GM12878 (cell line): ENCODE data around the gene ITGBL1. TPM values are rescaled to one million over a fixed set of nuclear protein-coding genes. Genes with fewer than 3 reads are reported as not detected.

Experiments
- ATAC-seq: fragments of 200-7000 bp; cut with Tn5 transposase; 3 replicates; pipeline ENCODE4 v1.9.1; 2020; ENCODE audit warnings: mild to moderate bottlenecking, moderate library complexity
- BruUV-seq: library from RNA; stranded (reverse); fragments of 400-500 nt; replicated peaks from 2 replicates; lab custom pipeline; 2021; lab: Mats Ljungman, UMichigan
- CTCF ChIA-PET: fragments of 300-600 bp; sonication (Branson Sonifier 250); formaldehyde crosslinking; extraction: SDS; loops from one replicate; lab custom pipeline; 2021; ENCODE audit warnings: inconsistent platforms; lab: Yijun Ruan, JAX
- POLR2A ChIA-PET: fragments of 350-600 bp; formaldehyde crosslinking; extraction: SDS; loops from one replicate; lab custom pipeline; 2021; ENCODE audit warnings: inconsistent platforms; lab: Charles Lee
- RAD21 ChIA-PET: fragments of 300-600 bp; sonication (Branson Sonifier 250); formaldehyde crosslinking; loops from one replicate; lab custom pipeline; 2023; ENCODE audit warnings: antibody characterized with exemption; ENCODE audit not compliant: unreplicated experiment; lab: Charles Lee
- SMC1A ChIA-PET: fragments of 300-600 bp; sonication (Branson Sonifier 250); formaldehyde crosslinking; loops from one replicate; lab custom pipeline; 2023; ENCODE audit not compliant: unreplicated experiment, uncharacterized antibody; lab: Charles Lee
- DNase-seq: peaks from one replicate; pipeline ENCODE4 v3.0.0-alpha.2; 2011; ENCODE audit warnings: low read depth, low spot score
- FAIRE-seq: peaks from 3 replicates; lab custom pipeline; 2011; peaks lifted over from hg19 to GRCh38; lab: Jason Lieb, UNC
- H2AFZ ChIP-seq: 2 replicates; pipeline ENCODE4 v1.6.0; 2011; ENCODE audit warnings: low read depth, low read length, control low read depth; ENCODE audit not compliant: control insufficient read depth
- H3K27ac ChIP-seq: 2 replicates; pipeline ENCODE4 v1.5.1; 2011; ENCODE audit warnings: control low read depth; ENCODE audit not compliant: control insufficient read depth, insufficient read depth
- H3K27me3 ChIP-seq, 2 experiments: replicated peaks in 1 of 2; 2 replicates each; pipeline versions ENCODE4 v1.6.0 to v1.6.1; 2011; ENCODE audit warnings: low read length in 1 of 2; ENCODE audit not compliant: control insufficient read depth in 2 of 2, insufficient read depth in 2 of 2
- H3K36me3 ChIP-seq, 2 experiments: 2 replicates each; pipeline ENCODE4 v1.5.1; 2011; ENCODE audit warnings: low read length in 1 of 2; ENCODE audit not compliant: control insufficient read depth in 2 of 2, insufficient read depth in 2 of 2
- H3K4me1 ChIP-seq: 2 replicates; pipeline ENCODE4 v1.6.1; 2011; ENCODE audit warnings: mild to moderate bottlenecking, low read length, moderate library complexity, mixed read lengths; ENCODE audit not compliant: control insufficient read depth, insufficient read depth
- H3K4me2 ChIP-seq: 2 replicates; pipeline ENCODE4 v1.6.0; 2011; ENCODE audit warnings: control low read depth; ENCODE audit not compliant: control insufficient read depth, insufficient read depth
- H3K4me3 ChIP-seq: fragments of 200-600 bp; sonication (generic); 2 replicates; pipeline ENCODE4 v1.5.1; 2016
- H3K79me2 ChIP-seq: 2 replicates; pipeline ENCODE4 v1.6.0; 2011; ENCODE audit warnings: low read length; ENCODE audit not compliant: control insufficient read depth, insufficient read depth
- H3K9ac ChIP-seq: 2 replicates; pipeline ENCODE4 v1.8.0; 2011; ENCODE audit warnings: low read length, control low read depth, mixed read lengths; ENCODE audit not compliant: control insufficient read depth, insufficient read depth
- H3K9me3 ChIP-seq: replicated peaks from 3 replicates; pipeline ENCODE4 v1.5.1; 2011; ENCODE audit warnings: mild to moderate bottlenecking, low read length; ENCODE audit not compliant: control insufficient read depth, insufficient read depth
- H4K20me1 ChIP-seq: 2 replicates; pipeline ENCODE4 v1.6.0; 2011; ENCODE audit not compliant: control insufficient read depth, insufficient read depth
- ASH2L ChIP-seq: fragments of 300-600, 200-600 bp; sonication (generic); IDR thresholded peaks from 2 replicates; pipeline ENCODE4 v1.6.1; 2017; ENCODE audit warnings: low read depth, mild to moderate bottlenecking, borderline replicate concordance
- BRCA1 ChIP-seq: IDR thresholded peaks from 2 replicates; pipeline ENCODE4 v1.6.1; 2011; ENCODE audit warnings: low read depth, low read length, improper control_type of control experiment
- CHD2 ChIP-seq: IDR thresholded peaks from 2 replicates; pipeline ENCODE4 v1.6.1; 2011; ENCODE audit warnings: low read depth, low read length, improper control_type of control experiment, borderline replicate concordance
- FOXK2 ChIP-seq: fragments of 450-650 bp; IDR thresholded peaks from 2 replicates; pipeline ENCODE4 v1.6.1; 2017; ENCODE audit warnings: mild to moderate bottlenecking, moderate library complexity
- HDAC6 ChIP-seq: fragments of 200-600 bp; sonication (generic); IDR thresholded peaks from one replicate; pipeline ENCODE4 v1.8.0; 2017; ENCODE audit warnings: antibody characterized with exemption; ENCODE audit not compliant: unreplicated experiment
- KDM1A ChIP-seq: fragments of 200-600 bp; sonication (generic); IDR thresholded peaks from 2 replicates; pipeline ENCODE4 v1.6.1; 2016; ENCODE audit warnings: borderline replicate concordance
- RUNX3 ChIP-seq: IDR thresholded peaks from 2 replicates; pipeline ENCODE4 v1.6.1; 2012; ENCODE audit warnings: low read length, inconsistent platforms
- SIN3A ChIP-seq: IDR thresholded peaks from 2 replicates; pipeline ENCODE4 v1.6.1; 2012; ENCODE audit warnings: low read depth, low read length, improper control_type of control experiment
- SIX5 ChIP-seq: IDR thresholded peaks from 2 replicates; pipeline ENCODE4 v1.6.1; 2011; ENCODE audit warnings: mild to moderate bottlenecking, low read depth, low read length, moderate library complexity; ENCODE audit not compliant: severe bottlenecking
- SMC3 ChIP-seq: IDR thresholded peaks from 2 replicates; pipeline ENCODE4 v1.6.1; 2011; ENCODE audit warnings: low read length, improper control_type of control experiment, borderline replicate concordance
- SPI1 ChIP-seq: IDR thresholded peaks from 2 replicates; pipeline ENCODE4 v1.6.1; 2011; ENCODE audit warnings: low read depth, mild to moderate bottlenecking, low read length, moderate library complexity, borderline replicate concordance; ENCODE audit not compliant: insufficient read depth
- YY1 ChIP-seq: IDR thresholded peaks from 2 replicates; pipeline ENCODE4 v1.6.1; 2011; ENCODE audit warnings: low read depth, mild to moderate bottlenecking, low read length
- ZBED1 ChIP-seq: IDR thresholded peaks from 2 replicates; pipeline ENCODE4 v1.6.1; 2016; ENCODE audit warnings: borderline replicate concordance
- ZBTB40 ChIP-seq: fragments of 450-650 bp; IDR thresholded peaks from 2 replicates; pipeline ENCODE4 v1.6.1; 2016; ENCODE audit warnings: mild to moderate bottlenecking, moderate library complexity, borderline replicate concordance
- WGBS: methylation state at CpG from one replicate; pipeline ENCODE4 v1.1.6; 2016; ENCODE audit warnings: low lambda C conversion rate; ENCODE audit not compliant: insufficient replicate concordance, insufficient coverage; ENCODE audit errors: missing lambda C conversion rate; 5-methylcytosine and 5-hydroxymethylcytosine counted together
- in situ Hi-C: fragments of 300-500 bp; cut with MboI; formaldehyde crosslinking; loops from 9 replicates; pipeline ENCODE4 v1.14.3; 2018; ENCODE audit warnings: mixed read lengths
- intact Hi-C: fragments of 100-400 bp; cut with micrococcal nuclease; formaldehyde crosslinking; loops from one replicate; pipeline ENCODE4 v1.14.2; 2022; ENCODE audit not compliant: unreplicated experiment
- polyA plus RNA-seq, 11 experiments: library from polyadenylated mRNA; depleted of rRNA in 4 of 11; unstranded in 6 of 11; stranded (reverse) in 5 of 11; fragments of >200 nt; fragmentation: Nextera tagmentation in 4 of 11; fragmentation: Illumina TruSeq in 1 of 11; extraction: Ambion mirVana in 4 of 11; extraction: Trizol in 1 of 11; gene quantifications; 1 replicate in 1 of 11; 2 replicates in 10 of 11; pipeline versions ENCODE4 v1.2.1 to v1.2.3, GENCODE V29; 2011 to 2016; ENCODE audit warnings: inconsistent platforms in 2 of 11, missing spikeins in 2 of 11, low read depth in 1 of 11
- total RNA-seq, 4 experiments: library from RNA; depleted of rRNA in 3 of 4; stranded (reverse); fragments of >200 nt in 3 of 4; fragmentation: Illumina TruSeq in 1 of 4; extraction: Trizol in 1 of 4; gene quantifications; 2 replicates each; pipeline versions ENCODE4 v1.2.1 to v1.2.3, GENCODE V29; 2013 to 2021

The ITGBL1 gene
- total and polyA plus RNA-seq, 10 of the 15 experiments (the other 5 are each of a cell fraction or from before 2014, with no cell fraction given): 0.17 to 2.8 (median 0.28) TPM; not detected in 3

GRCh38 chr13:101673360-101674105 lies 221.1 kb downstream of the ITGBL1 start:
- H3K4me3 ChIP-seq: no peak overlapping the region
- no peaks in the 10 kb centered on the region for H4K20me1 ChIP-seq
- ChIA-PET SMC1A (no interaction called here), RAD21 (no interaction called here), POLR2A (no interaction called here), CTCF (no interaction called here)
- intact Hi-C loops: no loop called here
- in situ Hi-C loops: no loop called here
- 11% methylated on average over 4 of the region's 4 CpGs for WGBS
- DNase-seq (no peak), ATAC-seq (no peak), FAIRE-seq (no peak)
- no peaks in the 10 kb centered on the region for H3K9me3 ChIP-seq
- TF ChIP-seq HDAC6 (no peak), KDM1A (no peak), FOXK2 (no peak), YY1 (no peak), SPI1 (no peak), SMC3 (no peak), RUNX3 (no peak), ZBTB40 (no peak), SIN3A (no peak), BRCA1 (no peak), SIX5 (no peak), CHD2 (no peak), ZBED1 (no peak), ASH2L (no peak)
- no peaks in the 10 kb centered on the region for H3K4me1 ChIP-seq
- H3K9ac ChIP-seq: no peak overlapping the region
- H3K4me2 ChIP-seq: no peak overlapping the region
- no peak overlapping the region for H3K27ac ChIP-seq
- no peak overlapping the region for H2AFZ ChIP-seq
- no peaks in the 10 kb centered on the region for H3K27me3 ChIP-seq
- H3K36me3 ChIP-seq: no peaks in the 10 kb centered on the region
- H3K79me2 ChIP-seq: no peaks in the 10 kb centered on the region
- BruUV-seq: no TSS peak
